Neural crest cell (in vitro differentiated cells): ENCODE results near the gene PLA2G2A. TPM values are rescaled to one million over a fixed set of nuclear protein-coding genes. Genes with fewer than 3 reads are reported as not detected.
A peak's percentile ranks its signal among the peaks of the same experiment; 100 is the strongest.

Experiments
- DNase-seq: peaks from one replicate; pipeline ENCODE4 v3.0.0; 2021; ENCODE audit warnings: low read depth, mixed read lengths, low spot score
- H3K27ac Mint-ChIP-seq: one replicate; pipeline ENCODE4 v1.8.0; 2021; ENCODE audit warnings: mild to moderate bottlenecking, mixed read lengths; ENCODE audit not compliant: unreplicated experiment
- H3K27me3 Mint-ChIP-seq: 2 replicates; pipeline ENCODE4 v1.8.0; 2021; ENCODE audit warnings: low read depth, mild to moderate bottlenecking, mixed read lengths
- H3K36me3 Mint-ChIP-seq: 2 replicates; pipeline ENCODE4 v1.8.0; 2021; ENCODE audit warnings: low read depth, mild to moderate bottlenecking, mixed read lengths
- H3K4me1 Mint-ChIP-seq: 2 replicates; pipeline ENCODE4 v1.8.0; 2021; ENCODE audit warnings: mixed read lengths
- H3K4me3 Mint-ChIP-seq: one replicate; pipeline ENCODE4 v1.8.0; 2021; ENCODE audit warnings: mild to moderate bottlenecking, mixed read lengths
- H3K9me3 Mint-ChIP-seq: 2 replicates; pipeline ENCODE4 v1.8.0; 2021; ENCODE audit warnings: mixed read lengths
- total RNA-seq: library from RNA; stranded (reverse); gene quantifications from 2 replicates; pipeline ENCODE4 v1.2.1, GENCODE V29; 2021
- TF ChIP-seq, protein P1 (sequence below): fragments of 200-600 bp; sonication (generic); conservative IDR thresholded peaks from 2 replicates; pipeline ENCODE4 v1.5.0; 2021; ENCODE audit warnings: antibody characterized with exemption, mild to moderate bottlenecking

The PLA2G2A gene
- total RNA-seq, 1 donor from 2014 or later: not detected

GRCh38 chr1:19976317-19977003 is 3.0 kb downstream of the PLA2G2A start:
- Mint-ChIP-seq H3K4me1 (peaks cover 13% of the 10 kb centered on the region), H3K9me3 (no peaks in the 10 kb centered on the region), H3K27me3 (no peaks in the 10 kb centered on the region), H3K27ac (no peak overlapping the region), H3K36me3 (no peaks in the 10 kb centered on the region), H3K4me3 (no peak overlapping the region)
- no peak for DNase-seq
- TF ChIP-seq, protein P1, sequence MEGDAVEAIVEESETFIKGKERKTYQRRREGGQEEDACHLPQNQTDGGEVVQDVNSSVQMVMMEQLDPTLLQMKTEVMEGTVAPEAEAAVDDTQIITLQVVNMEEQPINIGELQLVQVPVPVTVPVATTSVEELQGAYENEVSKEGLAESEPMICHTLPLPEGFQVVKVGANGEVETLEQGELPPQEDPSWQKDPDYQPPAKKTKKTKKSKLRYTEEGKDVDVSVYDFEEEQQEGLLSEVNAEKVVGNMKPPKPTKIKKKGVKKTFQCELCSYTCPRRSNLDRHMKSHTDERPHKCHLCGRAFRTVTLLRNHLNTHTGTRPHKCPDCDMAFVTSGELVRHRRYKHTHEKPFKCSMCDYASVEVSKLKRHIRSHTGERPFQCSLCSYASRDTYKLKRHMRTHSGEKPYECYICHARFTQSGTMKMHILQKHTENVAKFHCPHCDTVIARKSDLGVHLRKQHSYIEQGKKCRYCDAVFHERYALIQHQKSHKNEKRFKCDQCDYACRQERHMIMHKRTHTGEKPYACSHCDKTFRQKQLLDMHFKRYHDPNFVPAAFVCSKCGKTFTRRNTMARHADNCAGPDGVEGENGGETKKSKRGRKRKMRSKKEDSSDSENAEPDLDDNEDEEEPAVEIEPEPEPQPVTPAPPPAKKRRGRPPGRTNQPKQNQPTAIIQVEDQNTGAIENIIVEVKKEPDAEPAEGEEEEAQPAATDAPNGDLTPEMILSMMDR: no peak

- peaks cover 5% of the 10 kb centered on the region for H3K4me1 Mint-ChIP-seq
- no peaks in the 10 kb centered on the region for H3K36me3 Mint-ChIP-seq
- H3K27ac Mint-ChIP-seq: no peak overlapping the region
- no peaks in the 10 kb centered on the region for H3K27me3 Mint-ChIP-seq
- no peaks in the 10 kb centered on the region for H3K9me3 Mint-ChIP-seq
- TF ChIP-seq, protein P1: no peak
- no peak for DNase-seq
- no peak overlapping the region for H3K4me3 Mint-ChIP-seq
Observed at GRCh38 chr1:19975423-19976193, 3.8 kb downstream of the PLA2G2A start.

GRCh38 chr1:19974822-19975416 is 4.5 kb downstream of the PLA2G2A start:
- peak; percentile 33 for DNase-seq
- no peaks in the 10 kb centered on the region for H3K9me3 Mint-ChIP-seq
- H3K36me3 Mint-ChIP-seq: no peaks in the 10 kb centered on the region
- TF ChIP-seq, protein P1: peak; percentile 76
- peaks cover 4% of the 10 kb centered on the region for H3K4me1 Mint-ChIP-seq
- H3K27ac Mint-ChIP-seq: no peak overlapping the region
- H3K4me3 Mint-ChIP-seq: no peak overlapping the region
- H3K27me3 Mint-ChIP-seq: peaks cover 2% of the 10 kb centered on the region

GRCh38 chr1:19973616-19974015 is 5.8 kb downstream of the PLA2G2A start:
- no peak overlapping the region for H3K4me3 Mint-ChIP-seq
- H3K36me3 Mint-ChIP-seq: no peaks in the 10 kb centered on the region
- H3K4me1 Mint-ChIP-seq: peaks cover 4% of the 10 kb centered on the region
- no peak overlapping the region for H3K27ac Mint-ChIP-seq
- H3K9me3 Mint-ChIP-seq: no peaks in the 10 kb centered on the region
- peaks cover 5% of the 10 kb centered on the region for H3K27me3 Mint-ChIP-seq
- TF ChIP-seq, protein P1: no peak
- DNase-seq: no peak

- H3K36me3 Mint-ChIP-seq: no peaks in the 10 kb centered on the region
- H3K4me1 Mint-ChIP-seq: peaks cover 4% of the 10 kb centered on the region
- TF ChIP-seq, protein P1: no peak
- H3K27ac Mint-ChIP-seq: no peak overlapping the region
- H3K27me3 Mint-ChIP-seq: peaks cover 15% of the 10 kb centered on the region
- no peak overlapping the region for H3K4me3 Mint-ChIP-seq
- no peaks in the 10 kb centered on the region for H3K9me3 Mint-ChIP-seq
- DNase-seq: no peak
Observed at GRCh38 chr1:19971664-19972063, 7.8 kb downstream of the PLA2G2A start.
